ENCODE measurements around the gene THRA. TPM values are rescaled to one million over a fixed set of nuclear protein-coding genes. Genes with fewer than 3 reads are reported as not detected.
A peak's percentile ranks its signal among the peaks of the same experiment; 100 is the strongest.

THRA gene
- polyA plus RNA-seq, 1 of the 3 experiments (the other 2 are of a cell fraction): 23.1 TPM

GRCh38 chr17:40014375-40014980 is 48.3 kb upstream of the THRA start:
- peak; percentile 33 for DNase-seq
- Histone ChIP-seq H3K9me3 (no peaks in the 10 kb centered on the region), H3K27ac (ENCODE audit: low read depth in 2 of 2, low read length in 1 of 2) (no peak overlapping the region), H3K79me2 (ENCODE audit: insufficient read depth) (no peaks in the 10 kb centered on the region), H3K9ac (no peak overlapping the region), H2AFZ (ENCODE audit: low read depth) (no peak overlapping the region), H4K20me1 (ENCODE audit: insufficient read depth) (no peaks in the 10 kb centered on the region), H3K4me2 (no peak overlapping the region), H3K9me2 (no peaks in the 10 kb centered on the region), H3K27me3 (ENCODE audit: insufficient read depth) (no peaks in the 10 kb centered on the region), H3K36me3 (replicated peaks in 1 of 2; ENCODE audit: control insufficient read depth in 1 of 2, insufficient read depth in 2 of 2, low read length in 1 of 2) (peaks cover under 1 to 2% of the 10 kb centered on the region in 2 experiments), H3F3A (replicated peaks; ENCODE audit: insufficient read depth) (no peaks in the 10 kb centered on the region), H3K4me1 (ENCODE audit: control insufficient read depth in 1 of 2, insufficient read depth in 2 of 2, low read depth in 1 of 2, low read length in 1 of 2) (no peaks in the 10 kb centered on the region; a peak in 1 of 4 replicates), H3K4me3 (ENCODE audit: low read depth in 2 of 2, low read length in 1 of 2) (no peak overlapping the region)
- ChIA-PET POLR2A (no interaction called here), CTCF (interaction anchor here (1.1 to 7.8 kb wide), 19 partner anchors 13 to 286 kb away, joined by 3 to 143 read pairs (median 5); partner anchors contain the start of gene THRA)
- WGBS (ENCODE audit: low lambda C conversion rate): 76% methylated on average over 14 of the region's 18 CpGs
- TF ChIP-seq SMC3 (IDR thresholded peaks at IDR 0.05; ENCODE audit: low read depth, low read length): no peak
- no peak for TF ChIP-seq NRF1 (IDR thresholded peaks at IDR 0.05; ENCODE audit: low read depth, low read length)
- TF ChIP-seq MEF2A (IDR thresholded peaks at IDR 0.05; ENCODE audit: borderline replicate concordance, low read depth): no peak
- TF ChIP-seq RXRA (IDR thresholded peaks at IDR 0.05; ENCODE audit: borderline replicate concordance, low read depth): no peak

- H3K27me3 ChIP-seq (ENCODE audit: insufficient read depth): no peaks in the 10 kb centered on the region
- ChIA-PET POLR2A (interaction anchor here (0.5 kb wide), 1 partner anchor 77 kb away, joined by 4 read pairs; no protein-coding TSS in a partner anchor), CTCF (interaction anchor here (0.5 to 7.8 kb wide), 17 partner anchors 12 to 288 kb away, joined by 3 to 143 read pairs (median 14); no protein-coding TSS in a partner anchor)
- H3K79me2 ChIP-seq (ENCODE audit: insufficient read depth): no peaks in the 10 kb centered on the region
- WGBS (ENCODE audit: low lambda C conversion rate): 76% methylated on average over 16 of the region's 20 CpGs
- TF ChIP-seq REST (IDR thresholded peaks at IDR 0.05; ENCODE audit: low read depth, low read length) (no peak), TCF12 (IDR thresholded peaks at IDR 0.05) (no peak), CHD2 (IDR thresholded peaks at IDR 0.05; ENCODE audit: low read length, partially characterized antibody) (no peak), FOXJ3 (CRISPR knock-in tag; IDR thresholded peaks at IDR 0.05) (no peak), RFX5 (IDR thresholded peaks at IDR 0.05; ENCODE audit: low read length) (no peak)
- H3F3A ChIP-seq (replicated peaks; ENCODE audit: insufficient read depth): no peaks in the 10 kb centered on the region
- H2AFZ ChIP-seq (ENCODE audit: low read depth): no peak within 1 kb of the TSS
- H3K27ac ChIP-seq (ENCODE audit: low read depth in 2 of 2, low read length in 1 of 2): no peak within 1 kb of the TSS
- DNase-seq: peak; percentile 19
- H3K9ac ChIP-seq: no peak within 1 kb of the TSS
- H3K4me2 ChIP-seq: no peak within 1 kb of the TSS
- no peaks in the 10 kb centered on the region for H3K9me3 ChIP-seq
- H3K4me3 ChIP-seq (ENCODE audit: low read depth in 2 of 2, low read length in 1 of 2): no peak within 1 kb of the TSS
- no peaks in the 10 kb centered on the region; a peak in 1 of 4 replicates for H3K4me1 ChIP-seq (ENCODE audit: control insufficient read depth in 1 of 2, insufficient read depth in 2 of 2, low read depth in 1 of 2, low read length in 1 of 2)
- H4K20me1 ChIP-seq (ENCODE audit: insufficient read depth): no peaks in the 10 kb centered on the region
- H3K36me3 ChIP-seq (replicated peaks in 1 of 2; ENCODE audit: control insufficient read depth in 1 of 2, insufficient read depth in 2 of 2, low read length in 1 of 2): peaks cover 4 to 5% of the 10 kb centered on the region in 2 experiments
- H3K9me2 ChIP-seq: no peaks in the 10 kb centered on the region
Observed at GRCh38 chr17:40015005-40015997, 47.5 kb upstream of the THRA start, which contains the start of gene CSF3. Gene CSF3 (plus strand): TSS chr17:40015440. CDS start chr17:40015475, 35 bp downstream.

Data from SK-N-SH (cell line).